Measurements from ENCODE around the gene OTUD7B. TPM values are rescaled to one million over a fixed set of nuclear protein-coding genes. Genes with fewer than 3 reads are reported as not detected.

OTUD7B gene
- total RNA-seq, 2 experiments from 2014 or later = 2.0 to 2.9 TPM

GRCh38 chr1:149972547-149972946 lies 38.0 kb downstream of the OTUD7B start:
- Mint-ChIP-seq H3K9me3 (no peaks in the 10 kb centered on the region), H3K27ac (no peak overlapping the region), H3K4me1 (ENCODE audit: low read depth) (no peaks in the 10 kb centered on the region), H3K36me3 (ENCODE audit: low read depth) (peaks cover 56% of the 10 kb centered on the region), H3K4me3 (no peak overlapping the region), H3K27me3 (no peaks in the 10 kb centered on the region)
- DNase-seq (no peak), ATAC-seq (ENCODE audit: poor library complexity) (no peak)
- ChIA-PET POLR2A (no interaction called here), CTCF (no interaction called here)
- Histone ChIP-seq H3K27me3 (ENCODE audit: control insufficient read depth in 1 of 2, insufficient read depth in 2 of 2, low read length in 2 of 2) (no peaks in the 10 kb centered on the region), H3K9me3 (ENCODE audit: control insufficient read depth in 1 of 2, insufficient read depth in 1 of 2, low read length in 2 of 2) (no peaks in the 10 kb centered on the region), H3K4me1 (ENCODE audit: insufficient read depth, low read length) (no peaks in the 10 kb centered on the region), H3K4me3 (ENCODE audit: low read length) (no peak overlapping the region), H3K36me3 (ENCODE audit: insufficient read depth, low read length) (peaks cover 39% of the 10 kb centered on the region), H3K27ac (ENCODE audit: low read depth in 1 of 2, low read length in 2 of 2) (no peak overlapping the region)
- TF ChIP-seq, protein P1, sequence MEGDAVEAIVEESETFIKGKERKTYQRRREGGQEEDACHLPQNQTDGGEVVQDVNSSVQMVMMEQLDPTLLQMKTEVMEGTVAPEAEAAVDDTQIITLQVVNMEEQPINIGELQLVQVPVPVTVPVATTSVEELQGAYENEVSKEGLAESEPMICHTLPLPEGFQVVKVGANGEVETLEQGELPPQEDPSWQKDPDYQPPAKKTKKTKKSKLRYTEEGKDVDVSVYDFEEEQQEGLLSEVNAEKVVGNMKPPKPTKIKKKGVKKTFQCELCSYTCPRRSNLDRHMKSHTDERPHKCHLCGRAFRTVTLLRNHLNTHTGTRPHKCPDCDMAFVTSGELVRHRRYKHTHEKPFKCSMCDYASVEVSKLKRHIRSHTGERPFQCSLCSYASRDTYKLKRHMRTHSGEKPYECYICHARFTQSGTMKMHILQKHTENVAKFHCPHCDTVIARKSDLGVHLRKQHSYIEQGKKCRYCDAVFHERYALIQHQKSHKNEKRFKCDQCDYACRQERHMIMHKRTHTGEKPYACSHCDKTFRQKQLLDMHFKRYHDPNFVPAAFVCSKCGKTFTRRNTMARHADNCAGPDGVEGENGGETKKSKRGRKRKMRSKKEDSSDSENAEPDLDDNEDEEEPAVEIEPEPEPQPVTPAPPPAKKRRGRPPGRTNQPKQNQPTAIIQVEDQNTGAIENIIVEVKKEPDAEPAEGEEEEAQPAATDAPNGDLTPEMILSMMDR (IDR thresholded peaks at IDR 0.05) = no peak
- intact Hi-C loops (cut with DNase I, micrococcal nuclease) = no loop called here

DNA sequence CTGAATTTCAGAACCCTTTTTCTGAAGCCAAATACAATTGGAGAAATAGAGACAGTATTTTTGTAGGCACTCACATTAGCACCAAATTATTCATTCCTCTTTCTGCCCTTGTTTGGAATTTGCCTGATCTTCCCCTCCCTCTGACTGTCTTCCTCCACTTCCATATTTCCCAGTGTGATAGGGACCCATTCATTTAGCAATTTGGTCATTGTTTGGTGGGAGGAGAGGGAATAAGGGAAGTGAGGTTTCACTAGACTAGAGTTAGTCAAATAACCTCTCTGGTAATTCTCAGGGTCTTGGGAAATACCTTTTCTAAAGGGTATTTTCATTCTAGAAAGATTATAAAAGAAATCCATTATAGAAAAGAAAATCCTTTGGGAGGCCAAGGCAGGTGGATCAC lies 42.9 kb downstream of the OTUD7B start:
- Mint-ChIP-seq H3K27ac (no peak overlapping the region), H3K4me3 (no peak overlapping the region), H3K36me3 (ENCODE audit: low read depth) (peaks cover 56% of the 10 kb centered on the region), H3K4me1 (ENCODE audit: low read depth) (peaks cover 6% of the 10 kb centered on the region), H3K9me3 (no peaks in the 10 kb centered on the region), H3K27me3 (no peaks in the 10 kb centered on the region)
- Histone ChIP-seq H3K36me3 (ENCODE audit: insufficient read depth, low read length) (peaks cover 47% of the 10 kb centered on the region), H3K9me3 (ENCODE audit: control insufficient read depth in 1 of 2, insufficient read depth in 1 of 2, low read length in 2 of 2) (no peaks in the 10 kb centered on the region), H3K4me1 (ENCODE audit: insufficient read depth, low read length) (no peaks in the 10 kb centered on the region), H3K4me3 (ENCODE audit: low read length) (no peak overlapping the region), H3K27me3 (ENCODE audit: control insufficient read depth in 1 of 2, insufficient read depth in 2 of 2, low read length in 2 of 2) (no peaks in the 10 kb centered on the region), H3K27ac (ENCODE audit: low read depth in 1 of 2, low read length in 2 of 2) (no peak overlapping the region)
- DNase-seq (no peak), ATAC-seq (ENCODE audit: poor library complexity) (no peak)
- intact Hi-C loops (cut with DNase I, micrococcal nuclease) = no loop called here
- TF ChIP-seq, protein P1 (IDR thresholded peaks at IDR 0.05) = no peak
- POLR2A ChIA-PET = no interaction called here
- CTCF ChIA-PET = no interaction called here

DNA sequence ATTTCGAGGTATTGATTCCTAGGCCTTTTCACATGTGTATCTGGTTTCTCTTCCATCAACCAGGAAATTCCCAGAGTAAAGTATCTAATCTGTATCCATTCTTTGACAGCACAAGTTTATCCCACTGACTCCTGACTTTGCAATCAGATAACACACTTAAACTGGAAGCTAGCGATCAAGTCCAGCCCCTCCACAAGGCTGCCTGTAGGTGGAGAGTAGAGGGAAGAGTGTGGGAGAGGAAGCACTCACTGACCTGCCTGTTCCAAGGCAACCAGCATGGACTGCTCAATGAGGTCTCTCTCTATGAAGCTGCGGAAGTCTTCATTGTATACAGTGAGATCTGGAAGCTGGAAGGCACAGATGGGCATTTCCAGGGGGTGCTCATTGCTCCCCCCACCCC lies 43.5 kb downstream of the OTUD7B start:
- Histone ChIP-seq H3K27ac (ENCODE audit: low read depth in 1 of 2, low read length in 2 of 2) (no peak overlapping the region), H3K4me1 (ENCODE audit: insufficient read depth, low read length) (peaks cover 3% of the 10 kb centered on the region), H3K36me3 (ENCODE audit: insufficient read depth, low read length) (peaks cover 44% of the 10 kb centered on the region), H3K9me3 (ENCODE audit: control insufficient read depth in 1 of 2, insufficient read depth in 1 of 2, low read length in 2 of 2) (no peaks in the 10 kb centered on the region), H3K4me3 (ENCODE audit: low read length) (no peak overlapping the region), H3K27me3 (ENCODE audit: control insufficient read depth in 1 of 2, insufficient read depth in 2 of 2, low read length in 2 of 2) (no peaks in the 10 kb centered on the region)
- ATAC-seq (ENCODE audit: poor library complexity) = no peak
- DNase-seq = no peak
- Mint-ChIP-seq H3K9me3 (no peaks in the 10 kb centered on the region), H3K36me3 (ENCODE audit: low read depth) (peaks cover 50% of the 10 kb centered on the region), H3K27me3 (no peaks in the 10 kb centered on the region), H3K4me3 (no peak overlapping the region), H3K27ac (no peak overlapping the region), H3K4me1 (ENCODE audit: low read depth) (peaks cover 12% of the 10 kb centered on the region)
- CTCF ChIA-PET = no interaction called here
- intact Hi-C loops (cut with DNase I, micrococcal nuclease) = no loop called here
- TF ChIP-seq, protein P1 (IDR thresholded peaks at IDR 0.05) = no peak
- POLR2A ChIA-PET = no interaction called here
